Thyroid gland (tissue), 4 donors: Measurements from ENCODE around the gene IFT43.
A peak's percentile ranks its signal among the peaks of the same experiment; 100 is the strongest.

Experiments
- CTCF ChIP-seq, 6 experiments: fragments of 200-600 bp in 3 of 6; fragments of 450-650 bp in 3 of 6; sonication (generic) in 3 of 6; IDR thresholded peaks; one replicate each; pipeline ENCODE4 v1.5.1; 2016 to 2019; ENCODE audit warnings: antibody characterized with exemption in 6 of 6, mild to moderate bottlenecking in 2 of 6, inconsistent platforms in 1 of 6, moderate library complexity in 1 of 6
- POLR2A ChIP-seq, 2 donors: fragments of 450-650 bp; IDR thresholded peaks; one replicate each; pipeline ENCODE4 v1.6.1; 2017; ENCODE audit warnings: antibody characterized with exemption in 2 of 2, mild to moderate bottlenecking in 2 of 2, moderate library complexity in 1 of 2

DNA sequence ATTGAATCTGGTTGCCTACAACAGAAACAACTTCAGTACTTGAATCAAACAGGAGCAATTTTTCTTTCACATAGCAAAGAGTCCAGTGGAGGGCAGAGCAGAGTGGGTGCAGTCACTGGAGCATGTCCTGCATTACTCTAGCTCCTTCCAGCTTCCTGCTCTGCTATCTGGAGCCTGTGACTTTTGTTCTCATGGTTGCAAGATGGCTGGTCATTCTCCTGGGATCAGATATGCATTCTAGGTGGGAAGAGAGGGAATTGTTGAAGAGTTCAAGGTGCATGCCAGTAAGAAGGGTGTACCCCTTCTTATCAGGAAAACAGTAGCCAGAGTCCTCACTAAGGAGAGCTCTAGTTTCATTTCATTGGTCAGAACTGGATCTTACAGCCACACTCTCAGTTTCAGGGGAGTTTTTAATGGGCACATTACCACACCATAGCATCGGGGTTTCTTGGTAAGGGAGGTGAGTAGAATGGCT lies 8.0 kb downstream of the IFT43 start:
- TF ChIP-seq POLR2A (IDR thresholded peaks at IDR 0.05) (no peak), CTCF (IDR thresholded peaks at IDR 0.05) (peak in 2 of 6 experiments; percentile 19 to 27)
